Heart left ventricle (tissue), 16 donors: ENCODE measurements around the gene CSNK1G1. TPM values are rescaled to one million over a fixed set of nuclear protein-coding genes. Genes with fewer than 3 reads are reported as not detected.

Experiments used
- ATAC-seq, 4 donors: fragments of 200-7000 bp; cut with Tn5 transposase; one replicate each; pipeline ENCODE4 v1.9.1; 2020 to 2022; ENCODE audit warnings: moderate library complexity in 4 of 4, mild to moderate bottlenecking in 3 of 4, moderate number of reproducible peaks in 1 of 4
- DNase-seq, 5 donors: peaks; one replicate each; pipeline ENCODE4 v3.0.0-alpha.2; 2020
- H3K27ac ChIP-seq, 12 donors: fragments of 200-600 bp; sonication (generic) in 4 of 12; one replicate each; pipeline versions ENCODE4 v1.5.0 to v1.8.0; 2016 to 2022; ENCODE audit warnings: mild to moderate bottlenecking in 2 of 12
- H3K27me3 ChIP-seq, 9 donors: fragments of 200-600 bp; sonication (generic) in 2 of 9; one replicate each; pipeline versions ENCODE4 v1.5.1 to v1.8.0; 2016 to 2022; ENCODE audit warnings: mild to moderate bottlenecking in 3 of 9
- H3K36me3 ChIP-seq, 9 donors: fragments of 200-600 bp; sonication (generic) in 2 of 9; one replicate each; pipeline versions ENCODE4 v1.5.0 to v1.8.0; 2018 to 2022; ENCODE audit warnings: mild to moderate bottlenecking in 2 of 9
- H3K4me1 ChIP-seq, 12 donors: fragments of 200-600 bp; sonication (generic) in 4 of 12; one replicate each; pipeline versions ENCODE4 v1.5.0 to v1.8.0; 2016 to 2022; ENCODE audit warnings: mild to moderate bottlenecking in 3 of 12
- H3K4me3 ChIP-seq, 12 donors: fragments of 200-600 bp; sonication (generic) in 4 of 12; one replicate each; pipeline versions ENCODE4 v1.5.0 to v1.8.0; 2017 to 2022; ENCODE audit warnings: mild to moderate bottlenecking in 9 of 12, moderate library complexity in 4 of 12
- H3K9me3 ChIP-seq, 12 donors: fragments of 200-600 bp; sonication (generic) in 4 of 12; one replicate each; pipeline versions ENCODE4 v1.5.0 to v1.8.0; 2016 to 2022; ENCODE audit warnings: mild to moderate bottlenecking in 1 of 12
- CTCF ChIP-seq, 12 donors: fragments of 200-600 bp; sonication (generic) in 4 of 12; IDR thresholded peaks; one replicate each; pipeline versions ENCODE4 v1.5.0 to v1.8.0; 2018 to 2022; ENCODE audit warnings: antibody characterized with exemption in 12 of 12, mild to moderate bottlenecking in 5 of 12
- POLR2A ChIP-seq, 2 donors: fragments of 450-650 bp; IDR thresholded peaks; one replicate each; pipeline ENCODE4 v1.6.1; 2017; ENCODE audit warnings: antibody characterized with exemption in 2 of 2, mild to moderate bottlenecking in 2 of 2, moderate library complexity in 2 of 2
- WGBS, 4 donors: extraction: QIAGEN DNeasy Blood & Tissue Kit in 2 of 4; methylation state at CpG; one replicate each; pipeline versions ENCODE4 v1.1.5 to v1.1.7; 2013 to 2018; 5-methylcytosine and 5-hydroxymethylcytosine counted together
- intact Hi-C, 10 donors: fragments of 100-400 bp; cut with DNase I; formaldehyde crosslinking; loops; one replicate each; pipeline versions ENCODE4 v1.11.1 to v1.14.2; 2022
- polyA plus RNA-seq, 2 donors: library from polyadenylated mRNA; stranded (reverse); fragments of 200-250 nt; gene quantifications; one replicate each; pipeline ENCODE4 v1.2.3, GENCODE V29; 2013
- total RNA-seq, 9 donors: library from RNA; depleted of rRNA in 2 of 9; stranded (reverse); fragments of >200 nt in 2 of 9; fragmentation: NEBNext Ultra II Directional in 3 of 9; extraction: Animal tissue kit (Norgen Biotek cat#: 25700) in 3 of 9; gene quantifications; one replicate each; pipeline versions ENCODE4 v1.1.0 to v1.2.4, GENCODE V29; 2016 to 2023
- donor health status: ischemic (EF 13 %, LVEDD 7.1; RV severe dilation, severe dysfunction).
- donor health status: healthy with polysubstance abuse.
- donor health status: DM: no; HTN: yes; CAD: no.
- donor health status: DM: no; HTN: no; CAD: no.
- donor health status: ischemic (EF 25% LVEDD 6.9; RV normal size, moderate dysfunction).
- donor health status: ischemic (EF 25% LVEDD 5.7; RV mildly dilated, moderate dysfunction).
- donor health status: healthy.
- donor health status: DM: yes; HTN: yes; CAD: no.
- donor health status: ischemic (EF 35%, LVEDD 5.7; RV mildly dilated, moderate dysfunction).
- donor health status: nonischemic (EF 11% LVEDD 7.7; RV severe dilation, severe dysfunction).
- donor health status: DM: yes; HTN: yes; CAD: no.
- donor health status: PGD.
- donor health status: ischemic (EF 29% LVEDD 5.4; RV normal size, mild dysfunction).
- donor health status: nonischemic (EF 23%, LVEDD 6.1; RV moderate dilation, normal function).

CSNK1G1 gene
- total and polyA plus RNA-seq, 11 donors = 1.4 to 15.0 (median 7.4) TPM

GRCh38 chr15:64187396-64188191 lies 168.4 kb downstream of the CSNK1G1 start:
- WGBS, 4 donors = 91 to 98% (median 92%) methylated on average over 2 of the region's 2 CpGs
- intact Hi-C loops = no loop called here
- no peak for TF ChIP-seq CTCF (IDR thresholded peaks at IDR 0.05)
- TF ChIP-seq POLR2A (IDR thresholded peaks at IDR 0.05) = no peak
- DNase-seq (no peak), ATAC-seq (no peak)
- H3K27ac ChIP-seq = no peak overlapping the region
- H3K4me1 ChIP-seq = no peaks in the 10 kb centered on the region
- H3K9me3 ChIP-seq = no peaks in the 10 kb centered on the region
- H3K4me3 ChIP-seq = no peak overlapping the region
- peaks cover 0 to 58% (median 34%) of the 10 kb centered on the region in 9 donors for H3K36me3 ChIP-seq
- no peaks in the 10 kb centered on the region for H3K27me3 ChIP-seq

GRCh38 chr15:64185146-64185911 lies 170.6 kb downstream of the CSNK1G1 start:
- 93 to 96% (median 95%) methylated on average over 9 of the region's 9 CpGs for WGBS, 4 donors
- intact Hi-C loops = no loop called here
- Histone ChIP-seq H3K9me3 (no peaks in the 10 kb centered on the region), H3K27me3 (no peaks in the 10 kb centered on the region), H3K36me3 (peaks cover 0 to 70% (median 44%) of the 10 kb centered on the region in 9 donors), H3K4me3 (no peak overlapping the region), H3K27ac (no peak overlapping the region), H3K4me1 (no peaks in the 10 kb centered on the region)
- TF ChIP-seq POLR2A (IDR thresholded peaks at IDR 0.05) = no peak
- no peak for TF ChIP-seq CTCF (IDR thresholded peaks at IDR 0.05)
- no peak for ATAC-seq
- DNase-seq = no peak

GRCh38 chr15:64182859-64183370 lies 173.1 kb downstream of the CSNK1G1 start:
- H3K27me3 ChIP-seq = no peaks in the 10 kb centered on the region
- intact Hi-C loops = no loop called here
- WGBS, 4 donors = 82 to 89% (median 87%) methylated on average over 4 of the region's 4 CpGs
- no peak for TF ChIP-seq CTCF (IDR thresholded peaks at IDR 0.05)
- TF ChIP-seq POLR2A (IDR thresholded peaks at IDR 0.05) = no peak
- peaks cover 0 to 82% (median 46%) of the 10 kb centered on the region in 9 donors for H3K36me3 ChIP-seq
- no peak overlapping the region for H3K27ac ChIP-seq
- ATAC-seq = no peak
- DNase-seq = no peak
- no peak overlapping the region for H3K4me3 ChIP-seq
- no peaks in the 10 kb centered on the region for H3K4me1 ChIP-seq
- no peaks in the 10 kb centered on the region for H3K9me3 ChIP-seq

GRCh38 chr15:64180235-64180824 lies 175.6 kb downstream of the CSNK1G1 start:
- Histone ChIP-seq H3K27me3 (no peaks in the 10 kb centered on the region), H3K9me3 (no peaks in the 10 kb centered on the region), H3K27ac (no peak overlapping the region), H3K36me3 (peaks cover 0 to 79% (median 54%) of the 10 kb centered on the region in 9 donors), H3K4me1 (no peaks in the 10 kb centered on the region), H3K4me3 (no peak overlapping the region)
- TF ChIP-seq POLR2A (IDR thresholded peaks at IDR 0.05) (no peak), CTCF (IDR thresholded peaks at IDR 0.05) (no peak)
- DNase-seq (no peak), ATAC-seq (no peak)
- intact Hi-C loops = no loop called here
- WGBS, 4 donors = 71 to 79% (median 77%) methylated on average over 8 of the region's 8 CpGs
